ENCODE data around the gene MTF1.
A peak's percentile ranks its signal among the peaks of the same experiment; 100 is the strongest.

Gene MTF1

DNA sequence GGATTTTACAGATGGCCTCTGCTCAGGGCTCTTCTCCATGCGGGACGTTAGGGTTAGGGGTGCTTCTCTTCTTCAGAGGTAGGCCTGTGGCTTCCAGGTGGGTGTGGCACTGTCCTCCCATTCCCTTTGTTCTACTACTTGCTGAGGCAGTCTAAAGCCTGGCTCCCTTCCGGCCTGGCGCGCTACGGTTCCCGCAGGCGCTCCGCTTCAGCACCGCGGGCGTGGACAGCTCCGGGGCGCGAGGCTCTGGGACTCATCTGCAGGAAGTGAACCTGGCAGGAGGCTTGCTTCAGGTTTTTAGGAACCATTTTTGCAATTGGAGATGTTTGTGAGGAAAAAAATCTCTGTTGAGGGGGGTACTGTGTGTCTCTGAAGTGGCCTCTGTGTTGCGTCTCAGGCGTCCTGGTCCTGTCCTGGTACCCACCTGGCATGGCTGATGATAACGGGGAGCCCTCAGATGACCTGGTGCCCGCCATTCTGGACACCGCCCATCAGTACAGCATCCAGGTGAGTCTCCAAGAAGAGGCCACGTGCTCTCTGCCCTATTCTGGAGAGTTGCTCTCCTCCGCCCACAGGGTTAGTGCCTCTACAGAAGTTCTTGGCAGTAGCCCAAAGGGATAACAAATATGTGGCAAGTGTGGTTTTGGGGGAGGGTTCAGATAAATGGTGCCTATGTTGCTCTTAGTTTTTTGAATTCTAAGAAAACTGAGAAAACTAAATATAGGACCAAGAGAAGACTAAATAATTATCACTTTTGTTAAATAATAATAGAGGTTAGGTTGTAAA is 63.9 kb downstream of the MTF1 start:
- peaks cover 0 to 6% (median 4%) of the 10 kb centered on the region in 4 experiments for H3K36me3 ChIP-seq (ENCODE audit: control insufficient read depth in 4 of 4, insufficient read depth in 4 of 4, low read length in 3 of 4)
- no peak overlapping the region for H3K4me3 ChIP-seq (ENCODE audit: control insufficient read depth in 1 of 7, extremely low read depth in 1 of 7, insufficient read depth in 4 of 7, low read depth in 2 of 7, low read length in 6 of 7)
- DNase-seq = peak in 2 of 3 donors; percentile 62 to 69
- H3K27ac ChIP-seq (ENCODE audit: insufficient read depth in 1 of 2, low read depth in 1 of 2, low read length in 2 of 2, poor library complexity in 1 of 2, severe bottlenecking in 2 of 2) = no peak overlapping the region
- no peaks in the 10 kb centered on the region for H3K9me3 ChIP-seq (ENCODE audit: control extremely low read depth in 1 of 5, control insufficient read depth in 4 of 5, insufficient read depth in 2 of 5, low read depth in 1 of 5, low read length in 4 of 5)
- POLR2A ChIA-PET = interaction anchor here (0.7 to 2.2 kb wide), 2 partner anchors 12 to 75 kb away, joined by 3 to 9 read pairs; partner anchors contain the start of genes C1orf122 and YRDC
- WGBS (ENCODE audit: insufficient coverage) = 22% methylated on average over 17 of the region's 22 CpGs
- H3K4me1 ChIP-seq (ENCODE audit: control extremely low read depth in 1 of 4, control insufficient read depth in 4 of 4, insufficient read depth in 4 of 4, low read length in 3 of 4) = peaks cover 0 to 18% (median 10%) of the 10 kb centered on the region in 4 experiments
- CTCF ChIA-PET = interaction anchor here (1.6 kb wide), 1 partner anchor 10 kb away, joined by 6 read pairs; no protein-coding TSS in a partner anchor
- peaks cover 4 to 38% (median 25%) of the 10 kb centered on the region in 5 experiments for H3K27me3 ChIP-seq (replicated peaks in 2 of 5; ENCODE audit: control insufficient read depth in 4 of 5, insufficient read depth in 5 of 5, low read length in 4 of 5)

GRCh38 chr1:37794372-37795339 is 64.7 kb downstream of the MTF1 start:
- 8% methylated on average over 38 of the region's 59 CpGs for WGBS (ENCODE audit: insufficient coverage)
- Histone ChIP-seq H3K4me1 (ENCODE audit: control extremely low read depth in 1 of 4, control insufficient read depth in 4 of 4, insufficient read depth in 4 of 4, low read length in 3 of 4) (peaks cover 0 to 18% (median 10%) of the 10 kb centered on the region in 4 experiments), H3K27me3 (replicated peaks in 2 of 5; ENCODE audit: control insufficient read depth in 4 of 5, insufficient read depth in 5 of 5, low read length in 4 of 5) (peaks cover 4 to 42% (median 28%) of the 10 kb centered on the region in 5 experiments), H3K36me3 (ENCODE audit: control insufficient read depth in 4 of 4, insufficient read depth in 4 of 4, low read length in 3 of 4) (peaks cover 0 to 4% (median under 1%) of the 10 kb centered on the region in 4 experiments), H3K9me3 (ENCODE audit: control extremely low read depth in 1 of 5, control insufficient read depth in 4 of 5, insufficient read depth in 2 of 5, low read depth in 1 of 5, low read length in 4 of 5) (no peaks in the 10 kb centered on the region), H3K4me3 (ENCODE audit: control insufficient read depth in 1 of 7, extremely low read depth in 1 of 7, insufficient read depth in 4 of 7, low read depth in 2 of 7, low read length in 6 of 7) (peak overlapping the region in 4 of 7 experiments; percentile 11 to 76 (median 52)), H3K27ac (ENCODE audit: insufficient read depth in 1 of 2, low read depth in 1 of 2, low read length in 2 of 2, poor library complexity in 1 of 2, severe bottlenecking in 2 of 2) (no peak overlapping the region)
- ChIA-PET CTCF (interaction anchor here (1.6 kb wide), 1 partner anchor 11 kb away, joined by 6 read pairs; no protein-coding TSS in a partner anchor), POLR2A (interaction anchor here (2.2 kb wide), 1 partner anchor 13 kb away, joined by 9 read pairs; the partner anchor contains the start of genes C1orf122 and YRDC)
- DNase-seq = peak in 1 of 3 donors; percentile 8

- ChIA-PET POLR2A (interaction anchor here (2.2 kb wide), 1 partner anchor 14 kb away, joined by 9 read pairs; the partner anchor contains the start of genes C1orf122 and YRDC), CTCF (interaction anchor here (1.6 kb wide), 1 partner anchor 12 kb away, joined by 6 read pairs; no protein-coding TSS in a partner anchor)
- WGBS (ENCODE audit: insufficient coverage) = 0% methylated on average over 62 of the region's 82 CpGs
- no peaks in the 10 kb centered on the region for H3K36me3 ChIP-seq (ENCODE audit: control insufficient read depth in 4 of 4, insufficient read depth in 4 of 4, low read length in 3 of 4)
- peak within 1 kb of the TSS; percentile 11 to 76 (median 56) for H3K4me3 ChIP-seq (ENCODE audit: control insufficient read depth in 1 of 7, extremely low read depth in 1 of 7, insufficient read depth in 4 of 7, low read depth in 2 of 7, low read length in 6 of 7)
- H3K27ac ChIP-seq (ENCODE audit: insufficient read depth in 1 of 2, low read depth in 1 of 2, low read length in 2 of 2, poor library complexity in 1 of 2, severe bottlenecking in 2 of 2) = no peak within 1 kb of the TSS
- peak; percentile 43 to 69 (median 54) for DNase-seq
- H3K27me3 ChIP-seq (replicated peaks in 2 of 5; ENCODE audit: control insufficient read depth in 4 of 5, insufficient read depth in 5 of 5, low read length in 4 of 5) = peaks cover 4 to 44% (median 28%) of the 10 kb centered on the region in 5 experiments
- H3K9me3 ChIP-seq (ENCODE audit: control extremely low read depth in 1 of 5, control insufficient read depth in 4 of 5, insufficient read depth in 2 of 5, low read depth in 1 of 5, low read length in 4 of 5) = no peaks in the 10 kb centered on the region
- peaks cover 0 to 18% (median 10%) of the 10 kb centered on the region in 4 experiments for H3K4me1 ChIP-seq (ENCODE audit: control extremely low read depth in 1 of 4, control insufficient read depth in 4 of 4, insufficient read depth in 4 of 4, low read length in 3 of 4)
These were observed 65.5 kb downstream of the MTF1 start, which contains the start of gene MANEAL for GRCh38 chr1:37793773-37794371. MANEAL (plus strand) TSS chr1:37793847; CDS start chr1:37794183, 336 bp downstream.

DNA sequence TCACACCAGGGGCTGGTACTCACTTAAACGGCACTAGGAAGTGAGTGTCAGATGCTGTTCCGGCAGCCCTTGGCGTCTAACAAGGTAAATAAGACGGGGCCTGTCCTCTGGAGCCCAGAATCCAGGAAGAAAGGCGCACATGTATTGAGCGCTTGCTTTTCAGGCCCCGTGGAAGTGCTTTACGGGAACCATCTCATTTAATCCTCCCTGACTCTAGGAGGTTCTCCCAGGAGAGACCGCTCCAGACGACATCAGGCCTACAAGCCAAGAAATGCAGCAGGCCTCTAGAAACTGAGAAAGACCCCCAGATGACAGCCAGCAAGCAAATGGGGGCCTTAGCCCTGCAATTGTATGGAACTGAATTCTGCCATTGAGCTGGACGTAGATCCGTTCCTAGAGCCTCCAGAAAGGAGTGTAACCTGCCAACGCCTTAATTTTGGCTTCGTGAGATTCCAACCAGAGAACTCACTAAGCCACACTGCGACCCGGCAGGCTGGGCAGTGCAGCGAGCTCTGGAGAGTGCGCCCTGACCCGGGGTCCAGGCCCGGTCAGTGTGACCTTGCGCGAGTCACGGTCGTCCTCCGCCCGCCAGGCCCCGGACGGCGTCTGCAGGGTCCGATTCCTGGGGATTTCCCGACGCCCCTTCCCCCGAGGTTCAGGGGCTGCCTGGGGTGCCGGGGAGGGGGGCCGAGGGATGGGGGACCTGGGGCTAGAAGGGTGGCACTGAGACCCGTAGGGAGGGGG is 66.3 kb downstream of the MTF1 start:
- Histone ChIP-seq H3K27ac (ENCODE audit: insufficient read depth in 1 of 2, low read depth in 1 of 2, low read length in 2 of 2, poor library complexity in 1 of 2, severe bottlenecking in 2 of 2) (no peak overlapping the region), H3K4me1 (ENCODE audit: control extremely low read depth in 1 of 4, control insufficient read depth in 4 of 4, insufficient read depth in 4 of 4, low read length in 3 of 4) (peaks cover 0 to 18% (median 10%) of the 10 kb centered on the region in 4 experiments), H3K36me3 (ENCODE audit: control insufficient read depth in 4 of 4, insufficient read depth in 4 of 4, low read length in 3 of 4) (no peaks in the 10 kb centered on the region), H3K4me3 (ENCODE audit: control insufficient read depth in 1 of 7, extremely low read depth in 1 of 7, insufficient read depth in 4 of 7, low read depth in 2 of 7, low read length in 6 of 7) (peak overlapping the region in 2 of 7 experiments; percentile 11 to 76), H3K9me3 (ENCODE audit: control extremely low read depth in 1 of 5, control insufficient read depth in 4 of 5, insufficient read depth in 2 of 5, low read depth in 1 of 5, low read length in 4 of 5) (no peaks in the 10 kb centered on the region), H3K27me3 (replicated peaks in 2 of 5; ENCODE audit: control insufficient read depth in 4 of 5, insufficient read depth in 5 of 5, low read length in 4 of 5) (peaks cover 7 to 51% (median 28%) of the 10 kb centered on the region in 5 experiments)
- WGBS (ENCODE audit: insufficient coverage) = 44% methylated on average over 28 of the region's 36 CpGs
- ChIA-PET POLR2A (no interaction called here), CTCF (no interaction called here)
- DNase-seq = no peak

DNA sequence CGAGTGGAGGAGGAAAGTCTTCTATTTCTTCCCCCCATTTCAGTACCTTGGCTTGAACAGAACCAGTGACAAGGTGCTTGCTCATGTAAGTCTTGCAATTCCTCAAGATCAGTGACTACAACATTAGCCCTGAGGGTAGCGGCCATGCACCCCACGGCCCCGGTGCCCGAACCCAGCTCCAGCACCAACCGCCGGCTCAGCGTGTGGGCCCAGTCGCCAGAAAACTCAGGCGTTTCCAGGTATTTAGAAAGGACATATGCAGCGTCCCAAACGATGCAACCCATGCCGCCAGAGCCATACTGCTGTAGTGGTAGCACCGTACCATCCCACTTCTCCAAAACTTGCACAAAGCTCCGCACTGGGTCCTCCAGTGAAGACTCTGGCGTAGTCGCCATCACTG is 76.9 kb downstream of the MTF1 start:
- ChIA-PET CTCF (no interaction called here), POLR2A (no interaction called here)
- Histone ChIP-seq H3K9me3 (ENCODE audit: control extremely low read depth in 1 of 5, control insufficient read depth in 4 of 5, insufficient read depth in 2 of 5, low read depth in 1 of 5, low read length in 4 of 5) (no peaks in the 10 kb centered on the region), H3K4me1 (ENCODE audit: control extremely low read depth in 1 of 4, control insufficient read depth in 4 of 4, insufficient read depth in 4 of 4, low read length in 3 of 4) (no peaks in the 10 kb centered on the region), H3K27ac (ENCODE audit: insufficient read depth in 1 of 2, low read depth in 1 of 2, low read length in 2 of 2, poor library complexity in 1 of 2, severe bottlenecking in 2 of 2) (no peak overlapping the region), H3K4me3 (ENCODE audit: control insufficient read depth in 1 of 7, extremely low read depth in 1 of 7, insufficient read depth in 4 of 7, low read depth in 2 of 7, low read length in 6 of 7) (no peak overlapping the region), H3K36me3 (ENCODE audit: control insufficient read depth in 4 of 4, insufficient read depth in 4 of 4, low read length in 3 of 4) (no peaks in the 10 kb centered on the region), H3K27me3 (replicated peaks in 2 of 5; ENCODE audit: control insufficient read depth in 4 of 5, insufficient read depth in 5 of 5, low read length in 4 of 5) (peaks cover 0 to 41% (median 7%) of the 10 kb centered on the region in 5 experiments)
- DNase-seq = no peak
- 78% methylated on average over 14 of the region's 17 CpGs for WGBS (ENCODE audit: insufficient coverage)

DNA sequence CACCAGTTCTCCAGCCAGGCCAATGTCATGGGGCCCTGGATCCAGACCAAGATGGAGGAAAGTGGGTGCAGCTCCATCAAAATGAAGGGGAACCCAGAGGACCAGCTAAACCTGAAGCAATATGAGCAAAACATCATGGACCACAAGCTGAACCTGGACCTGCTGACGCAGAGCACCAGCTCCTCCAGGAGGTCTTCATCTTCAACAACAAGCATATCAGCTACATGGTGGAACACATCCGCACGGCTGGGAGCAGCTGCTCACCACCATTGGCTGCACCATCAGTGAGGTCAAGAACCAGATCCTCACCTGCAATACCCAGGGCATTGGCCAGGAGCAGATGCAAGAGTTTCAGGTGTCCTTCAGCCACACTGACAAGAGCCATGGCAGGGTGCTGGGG is 80.7 kb downstream of the MTF1 start:
- H3K27ac ChIP-seq (ENCODE audit: insufficient read depth in 1 of 2, low read depth in 1 of 2, low read length in 2 of 2, poor library complexity in 1 of 2, severe bottlenecking in 2 of 2) = no peak overlapping the region
- H3K4me1 ChIP-seq (ENCODE audit: control extremely low read depth in 1 of 4, control insufficient read depth in 4 of 4, insufficient read depth in 4 of 4, low read length in 3 of 4) = no peaks in the 10 kb centered on the region
- H3K9me3 ChIP-seq (ENCODE audit: control extremely low read depth in 1 of 5, control insufficient read depth in 4 of 5, insufficient read depth in 2 of 5, low read depth in 1 of 5, low read length in 4 of 5) = peaks cover 0 to 2% (median 0%) of the 10 kb centered on the region in 5 experiments
- POLR2A ChIA-PET = no interaction called here
- H3K27me3 ChIP-seq (replicated peaks in 2 of 5; ENCODE audit: control insufficient read depth in 4 of 5, insufficient read depth in 5 of 5, low read length in 4 of 5) = peaks cover 2 to 25% (median 3%) of the 10 kb centered on the region in 5 experiments
- WGBS (ENCODE audit: insufficient coverage) = 92% methylated on average over 3 of the region's 3 CpGs
- no peak for DNase-seq
- H3K4me3 ChIP-seq (ENCODE audit: control insufficient read depth in 1 of 7, extremely low read depth in 1 of 7, insufficient read depth in 4 of 7, low read depth in 2 of 7, low read length in 6 of 7) = no peak overlapping the region
- CTCF ChIA-PET = no interaction called here
- H3K36me3 ChIP-seq (ENCODE audit: control insufficient read depth in 4 of 4, insufficient read depth in 4 of 4, low read length in 3 of 4) = no peaks in the 10 kb centered on the region

Measured in common myeloid progenitor, CD34-positive (primary cell).